ENCODE measurements around the gene FAM209B.

DNA sequence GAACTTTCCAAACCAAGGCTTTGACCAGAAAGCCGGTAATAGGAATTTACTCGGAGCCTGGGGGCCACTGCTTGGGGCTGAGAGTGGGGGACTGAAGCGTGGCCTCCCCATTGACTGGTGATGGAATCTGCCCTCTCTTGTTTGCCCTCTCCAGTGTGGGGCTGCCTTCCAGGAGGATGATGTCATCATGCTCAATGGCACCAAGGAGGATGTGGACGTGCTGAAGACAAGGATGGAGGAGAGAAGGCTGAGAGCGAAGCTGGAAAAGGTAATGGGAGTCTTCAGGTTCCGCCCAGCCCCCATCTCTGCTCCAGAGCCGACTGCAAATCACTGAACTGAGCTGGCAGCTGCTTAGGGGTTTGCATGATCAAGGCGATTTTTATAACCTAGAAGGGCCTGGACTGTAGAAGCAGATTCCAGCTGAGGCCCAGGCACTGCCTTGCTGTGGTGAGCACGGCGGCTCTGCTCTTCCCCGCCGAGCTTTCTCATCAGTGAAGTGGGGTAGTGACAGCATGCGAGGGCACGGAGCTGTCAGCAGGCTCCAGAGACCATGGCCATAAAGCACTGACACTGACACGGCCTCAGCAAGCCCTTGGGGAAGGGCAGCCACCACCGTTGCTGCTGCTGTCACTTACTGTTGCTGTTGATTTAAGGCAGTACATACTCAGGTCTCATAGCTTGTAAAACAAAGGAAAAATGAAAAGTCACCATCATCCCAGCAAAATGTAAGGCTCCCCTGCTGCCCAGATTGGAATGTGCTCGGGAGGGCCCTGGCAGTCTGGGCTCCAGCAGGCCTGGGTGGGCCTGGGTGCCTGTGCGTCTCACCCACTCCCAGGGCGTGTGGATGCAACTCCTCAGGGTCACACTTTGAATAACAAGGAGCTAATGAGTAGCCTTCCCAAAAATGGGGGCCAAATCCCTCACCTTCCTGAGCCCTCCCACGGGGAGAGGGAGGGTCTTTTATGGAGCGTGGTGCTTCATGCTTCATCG, 19.6 kb upstream of the FAM209B start:
- no peak for TF ChIP-seq CTCF (IDR thresholded peaks at IDR 0.05)
- no peak for TF ChIP-seq POLR2A (IDR thresholded peaks at IDR 0.05)

Data from upper lobe of left lung (tissue), 4 donors.